B cell (primary cell): Measurements from ENCODE around the gene TGFBI. TPM values are rescaled to one million over a fixed set of nuclear protein-coding genes. Genes with fewer than 3 reads are reported as not detected.

Experiments used
- ATAC-seq: fragments of 200-7000 bp; cut with Tn5 transposase; one replicate; pipeline ENCODE4 v1.10.0; 2021; ENCODE audit warnings: low read depth, mild to moderate bottlenecking, moderate number of reproducible peaks, moderate library complexity
- CTCF ChIA-PET: fragments of 350-600 bp; sonication (Branson Sonifier 250); formaldehyde crosslinking; loops from one replicate; lab custom pipeline; 2021; ENCODE audit warnings: antibody characterized with exemption, inconsistent platforms; lab: Charles Lee
- POLR2A ChIA-PET: fragments of 350-600 bp; sonication (Branson Sonifier 250); formaldehyde crosslinking; loops from one replicate; lab custom pipeline; 2021; ENCODE audit warnings: antibody characterized with exemption; lab: Charles Lee
- DNase-seq: peaks from one replicate; pipeline ENCODE4 v3.0.0; 2013
- H2AFZ ChIP-seq: 2 replicates; pipeline ENCODE4 v1.6.1; 2012; ENCODE audit warnings: mild to moderate bottlenecking, low read depth, low read length; ENCODE audit not compliant: insufficient read depth, poor library complexity, severe bottlenecking
- H3K27ac ChIP-seq, 2 donors: 1 replicate in 1 of 2; 2 replicates in 1 of 2; pipeline ENCODE4 v1.5.1; 2012 to 2013; ENCODE audit warnings: low read length in 2 of 2, mild to moderate bottlenecking in 2 of 2, moderate library complexity in 1 of 2
- H3K27me3 ChIP-seq, 4 experiments: fragments of 200-600 bp in 1 of 4; sonication (generic) in 1 of 4; replicated peaks in 1 of 4; 1 replicate in 2 of 4; 2 replicates in 2 of 4; pipeline versions ENCODE4 v1.6.1 to v1.7.0; 2013 to 2016; ENCODE audit warnings: low read length in 3 of 4, mild to moderate bottlenecking in 2 of 4, mixed read lengths in 1 of 4, moderate library complexity in 1 of 4; ENCODE audit not compliant: insufficient read depth in 4 of 4, control insufficient read depth in 3 of 4; ENCODE audit errors: control extremely low read depth in 1 of 4
- H3K36me3 ChIP-seq, 2 experiments: replicated peaks in 1 of 2; 1 replicate in 1 of 2; 2 replicates in 1 of 2; pipeline versions ENCODE4 v1.6.1 to v1.7.1; 2013; ENCODE audit warnings: low read length in 1 of 2; ENCODE audit not compliant: insufficient read depth in 2 of 2, control insufficient read depth in 1 of 2; ENCODE audit errors: control extremely low read depth in 1 of 2, extremely low read depth in 1 of 2
- H3K4me1 ChIP-seq, 2 donors: fragments of 200-600 bp in 1 of 2; sonication (generic) in 1 of 2; 1 replicate in 1 of 2; 2 replicates in 1 of 2; pipeline versions ENCODE4 v1.5.1 to v1.6.1; 2013 to 2017; ENCODE audit warnings: low read length in 2 of 2; ENCODE audit not compliant: control insufficient read depth in 2 of 2, insufficient read depth in 2 of 2
- H3K4me2 ChIP-seq: replicated peaks from 2 replicates; pipeline ENCODE3; 2012; ENCODE audit warnings: mild to moderate bottlenecking, low read depth, low read length; ENCODE audit not compliant: poor library complexity, severe bottlenecking
- H3K4me3 ChIP-seq, 5 experiments: fragments of 200-600 bp in 1 of 5; sonication (generic) in 1 of 5; 1 replicate in 3 of 5; 2 replicates in 2 of 5; pipeline versions ENCODE4 v1.5.1 to v1.7.0; 2011 to 2016; ENCODE audit warnings: low read length in 4 of 5, mild to moderate bottlenecking in 4 of 5, low read depth in 2 of 5, control low read depth in 1 of 5, moderate library complexity in 1 of 5; ENCODE audit not compliant: insufficient read depth in 1 of 5; ENCODE audit errors: control extremely low read depth in 1 of 5, extremely low read depth in 1 of 5
- H3K79me2 ChIP-seq: fragments of 200-600 bp; sonication (generic); one replicate; pipeline ENCODE4 v1.6.0; 2016; ENCODE audit warnings: low read length; ENCODE audit not compliant: control insufficient read depth, insufficient read depth
- H3K9ac ChIP-seq: fragments of 200-600 bp; sonication (generic); 2 replicates; pipeline ENCODE4 v1.6.1; 2017; ENCODE audit warnings: mild to moderate bottlenecking, low read length, moderate library complexity
- H3K9me3 ChIP-seq, 3 donors: one replicate each; pipeline versions ENCODE4 v1.6.1 to v1.7.1; 2013; ENCODE audit warnings: low read length in 2 of 3; ENCODE audit not compliant: control insufficient read depth in 2 of 3, insufficient read depth in 1 of 3; ENCODE audit errors: control extremely low read depth in 1 of 3
- H4K20me1 ChIP-seq: 2 replicates; pipeline ENCODE4 v1.6.0; 2012; ENCODE audit warnings: mild to moderate bottlenecking, low read length; ENCODE audit not compliant: insufficient read depth, control insufficient read depth, poor library complexity, severe bottlenecking
- H3K27ac Mint-ChIP-seq: one replicate; pipeline ENCODE4 v1.8.0; 2021; ENCODE audit warnings: mixed read lengths
- H3K27me3 Mint-ChIP-seq: one replicate; pipeline ENCODE4 v1.8.0; 2021; ENCODE audit warnings: mixed read lengths
- H3K4me1 Mint-ChIP-seq: one replicate; pipeline ENCODE4 v1.8.0; 2021; ENCODE audit warnings: mixed read lengths
- H3K4me3 Mint-ChIP-seq: one replicate; pipeline ENCODE4 v1.8.0; 2021; ENCODE audit warnings: mixed read lengths
- H3K9me3 Mint-ChIP-seq: one replicate; pipeline ENCODE4 v1.8.0; 2022; ENCODE audit warnings: mixed read lengths; ENCODE audit not compliant: insufficient read depth
- EZH2 ChIP-seq: IDR thresholded peaks from 2 replicates; pipeline ENCODE4 v1.6.1; 2012; ENCODE audit warnings: borderline replicate concordance, low read depth, mild to moderate bottlenecking, moderate library complexity, low read length; ENCODE audit not compliant: insufficient read depth, poor library complexity, severe bottlenecking
- WGBS: methylation state at CpG from one replicate; pipeline ENCODE4 v1.1.5; 2013; ENCODE audit warnings: missing lambda C conversion rate; ENCODE audit not compliant: insufficient coverage; 5-methylcytosine and 5-hydroxymethylcytosine counted together
- intact Hi-C: fragments of 100-400 bp; cut with micrococcal nuclease; formaldehyde crosslinking; loops from one replicate; pipeline ENCODE4 v1.10.0; 2022
- polyA plus RNA-seq: library from polyadenylated mRNA; depleted of rRNA; stranded (reverse); fragments of >200 nt; gene quantifications from 2 replicates; pipeline ENCODE4 v1.2.3, GENCODE V29; 2012
- total RNA-seq, 2 donors: library from RNA; stranded (reverse); fragments of 120-200 nt in 1 of 2; gene quantifications; 1 replicate in 1 of 2; 2 replicates in 1 of 2; pipeline versions ENCODE4 v1.2.3 to v1.2.4, GENCODE V29; 2013 to 2022
- TF ChIP-seq, protein P1 (sequence below): fragments of 200-600 bp; IDR thresholded peaks from one replicate; pipeline ENCODE4 v1.8.0; 2022; ENCODE audit warnings: antibody characterized with exemption, mild to moderate bottlenecking

TGFBI gene
- total and polyA plus RNA-seq, 2 donors (not counting 1 experiment from before 2014, with no cell fraction given) = 3.7 to 4.5 TPM

DNA sequence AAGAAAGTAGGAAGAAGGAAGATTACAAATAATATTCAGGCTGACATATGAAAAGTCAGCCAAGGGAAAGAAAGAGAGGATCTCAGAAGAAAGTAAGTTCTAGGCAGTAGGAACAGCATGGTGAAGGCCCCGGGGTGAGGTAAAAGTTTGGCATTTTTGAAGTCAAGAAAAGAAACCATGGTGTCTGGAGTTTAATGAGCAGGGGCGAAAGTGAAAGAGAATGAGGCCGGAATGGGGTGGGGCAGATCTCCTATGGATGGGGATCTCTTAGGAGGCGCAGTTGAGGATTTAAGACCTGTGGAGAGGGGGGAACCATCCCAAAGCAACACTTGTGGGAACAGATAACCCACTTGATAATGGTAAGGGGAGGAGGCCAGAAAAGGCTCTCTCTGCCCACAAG lies 61.5 kb downstream of the TGFBI start:
- peaks cover 0 to 2% (median 0%) of the 10 kb centered on the region in 4 experiments for H3K27me3 ChIP-seq
- POLR2A ChIA-PET = no interaction called here
- H3K4me2 ChIP-seq = no peak overlapping the region
- no peak overlapping the region for H3K9ac ChIP-seq
- TF ChIP-seq, protein P1, sequence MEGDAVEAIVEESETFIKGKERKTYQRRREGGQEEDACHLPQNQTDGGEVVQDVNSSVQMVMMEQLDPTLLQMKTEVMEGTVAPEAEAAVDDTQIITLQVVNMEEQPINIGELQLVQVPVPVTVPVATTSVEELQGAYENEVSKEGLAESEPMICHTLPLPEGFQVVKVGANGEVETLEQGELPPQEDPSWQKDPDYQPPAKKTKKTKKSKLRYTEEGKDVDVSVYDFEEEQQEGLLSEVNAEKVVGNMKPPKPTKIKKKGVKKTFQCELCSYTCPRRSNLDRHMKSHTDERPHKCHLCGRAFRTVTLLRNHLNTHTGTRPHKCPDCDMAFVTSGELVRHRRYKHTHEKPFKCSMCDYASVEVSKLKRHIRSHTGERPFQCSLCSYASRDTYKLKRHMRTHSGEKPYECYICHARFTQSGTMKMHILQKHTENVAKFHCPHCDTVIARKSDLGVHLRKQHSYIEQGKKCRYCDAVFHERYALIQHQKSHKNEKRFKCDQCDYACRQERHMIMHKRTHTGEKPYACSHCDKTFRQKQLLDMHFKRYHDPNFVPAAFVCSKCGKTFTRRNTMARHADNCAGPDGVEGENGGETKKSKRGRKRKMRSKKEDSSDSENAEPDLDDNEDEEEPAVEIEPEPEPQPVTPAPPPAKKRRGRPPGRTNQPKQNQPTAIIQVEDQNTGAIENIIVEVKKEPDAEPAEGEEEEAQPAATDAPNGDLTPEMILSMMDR = no peak
- no peak for TF ChIP-seq EZH2
- no peaks in the 10 kb centered on the region for H3K79me2 ChIP-seq
- Mint-ChIP-seq H3K27me3 (peaks cover 9% of the 10 kb centered on the region), H3K9me3 (no peaks in the 10 kb centered on the region), H3K4me3 (no peak overlapping the region), H3K4me1 (no peaks in the 10 kb centered on the region), H3K27ac (no peak overlapping the region)
- no peak overlapping the region for H3K27ac ChIP-seq
- ATAC-seq = no peak
- CTCF ChIA-PET = no interaction called here
- no peak overlapping the region for H2AFZ ChIP-seq
- no peaks in the 10 kb centered on the region for H3K36me3 ChIP-seq
- WGBS = 87% methylated on average over 4 of the region's 4 CpGs
- H4K20me1 ChIP-seq = no peaks in the 10 kb centered on the region
- no peaks in the 10 kb centered on the region for H3K9me3 ChIP-seq
- intact Hi-C loops = no loop called here
- no peak for DNase-seq
- H3K4me1 ChIP-seq = no peaks in the 10 kb centered on the region
- no peak overlapping the region for H3K4me3 ChIP-seq

- no peak for ATAC-seq
- H3K9ac ChIP-seq = no peak overlapping the region
Observed at GRCh38 chr5:136094189-136094912, 65.6 kb downstream of the TGFBI start.

More at GRCh38 chr5:136094189-136094912, 65.6 kb downstream of the TGFBI start:
- H3K27me3 ChIP-seq = peaks cover 0 to 4% (median 0%) of the 10 kb centered on the region in 4 experiments
- intact Hi-C loops = no loop called here
- H3K27ac ChIP-seq = no peak overlapping the region
- H3K4me2 ChIP-seq = no peak overlapping the region
- Mint-ChIP-seq H3K4me3 (no peak overlapping the region), H3K27me3 (peaks cover 24% of the 10 kb centered on the region), H3K4me1 (no peaks in the 10 kb centered on the region), H3K9me3 (no peaks in the 10 kb centered on the region), H3K27ac (no peak overlapping the region)
- H3K79me2 ChIP-seq = no peaks in the 10 kb centered on the region
- H3K4me3 ChIP-seq = no peak overlapping the region
- no CpG with 5 or more reads among the region's 3 CpGs for WGBS
- TF ChIP-seq, protein P1 = no peak
- POLR2A ChIA-PET = no interaction called here
- DNase-seq = no peak
- CTCF ChIA-PET = no interaction called here
- no peaks in the 10 kb centered on the region for H3K36me3 ChIP-seq
- H2AFZ ChIP-seq = no peak overlapping the region
- no peaks in the 10 kb centered on the region for H3K4me1 ChIP-seq
- no peaks in the 10 kb centered on the region for H3K9me3 ChIP-seq
- H4K20me1 ChIP-seq = no peaks in the 10 kb centered on the region
